ENCODE results near the gene AACS. TPM values are rescaled to one million over a fixed set of nuclear protein-coding genes. Genes with fewer than 3 reads are reported as not detected.

AACS gene
- total and polyA plus RNA-seq, 2 of the 8 experiments (the other 6 are each of a cell fraction or from before 2014, with no cell fraction given), result 51.9 to 52.4 TPM

DNA sequence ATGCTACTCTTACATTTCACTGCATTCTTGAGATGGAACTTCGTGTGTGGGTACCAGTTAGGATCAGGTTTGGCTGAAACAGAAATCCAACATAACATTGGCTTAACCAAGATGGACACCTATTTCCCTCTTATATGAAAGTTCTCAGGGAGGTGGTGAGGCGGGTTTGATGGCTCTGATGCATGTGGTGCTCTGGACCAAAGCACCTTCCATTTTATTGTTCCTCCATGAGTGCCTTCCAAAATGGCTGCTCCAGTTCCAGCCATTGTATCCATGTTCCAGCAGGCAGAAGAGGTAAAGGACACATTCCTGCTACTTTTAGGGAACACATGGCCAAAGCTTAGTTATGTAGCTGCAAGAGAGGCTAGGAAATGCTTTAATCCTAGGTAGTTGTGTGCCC, 42.2 kb upstream of the AACS start:
- no peak overlapping the region for H2BK15ac ChIP-seq (ENCODE audit: low read length)
- no peaks in the 10 kb centered on the region for H3K27me3 ChIP-seq (replicated peaks in 1 of 4; ENCODE audit: control insufficient read depth in 3 of 4, extremely low read depth in 1 of 4, insufficient read depth in 3 of 4, low read length in 3 of 4)
- H3K4me1 ChIP-seq (replicated peaks in 1 of 4; ENCODE audit: control insufficient read depth in 3 of 4, insufficient read depth in 4 of 4, low read length in 3 of 4), result no peaks in the 10 kb centered on the region
- no peak overlapping the region for H2AFZ ChIP-seq (ENCODE audit: low read length)
- H3K79me1 ChIP-seq (ENCODE audit: low read depth, low read length), result no peaks in the 10 kb centered on the region
- DNase-seq (ENCODE audit: low read depth in 1 of 2, low spot score in 2 of 2) (no peak), FAIRE-seq (no peak)
- no peak overlapping the region for H3K27ac ChIP-seq (ENCODE audit: low read depth, low read length)
- WGBS, 2 experiments (ENCODE audit: extremely low coverage in 1 of 2, insufficient coverage in 1 of 2, insufficient read length in 1 of 2, insufficient replicate concordance in 2 of 2, low coverage in 1 of 2, low lambda C conversion rate in 2 of 2, missing lambda C conversion rate in 1 of 2), result 88% methylated on average over 2 of the region's 2 CpGs; no CpG with 5 or more reads in 1 of the 2 experiments
- no peak overlapping the region for H4K5ac ChIP-seq (ENCODE audit: insufficient read length, low read depth, low read length)
- no peak overlapping the region for H3K23ac ChIP-seq (ENCODE audit: insufficient read length)
- no peak overlapping the region for H3K18ac ChIP-seq (ENCODE audit: extremely low read depth, low read length)
- no peak overlapping the region for H3K56ac ChIP-seq (replicated peaks; ENCODE audit: insufficient read length, low read depth, low read length)
- no peak overlapping the region for H2AK5ac ChIP-seq (ENCODE audit: low read depth, low read length)
- H3K9me3 ChIP-seq (ENCODE audit: insufficient read depth in 2 of 2, low read depth in 1 of 2, low read length in 1 of 2), result no peaks in the 10 kb centered on the region
- H4K8ac ChIP-seq (ENCODE audit: extremely low read depth, insufficient read depth, low read length), result no peak overlapping the region
- no peak overlapping the region for H4K91ac ChIP-seq (replicated peaks; ENCODE audit: insufficient read length, low read length)
- POLR2A ChIA-PET (ENCODE audit: partially characterized antibody), result interaction anchor here (0.7 kb wide), 1 partner anchor 15 kb away, joined by 4 read pairs; no protein-coding TSS in a partner anchor
- no peak overlapping the region for H3K4ac ChIP-seq (replicated peaks; ENCODE audit: insufficient read length, low read depth, low read length)
- peaks cover 0 to 17% (median 8%) of the 10 kb centered on the region in 4 experiments; a peak in 4 of 8 replicates for H3K36me3 ChIP-seq (ENCODE audit: control insufficient read depth in 2 of 4, insufficient read depth in 4 of 4, low read length in 3 of 4)
- no peaks in the 10 kb centered on the region for H3K79me2 ChIP-seq (ENCODE audit: control insufficient read depth in 1 of 2, insufficient read depth in 2 of 2, low read length in 2 of 2)
- H3K14ac ChIP-seq (ENCODE audit: insufficient read length), result no peak overlapping the region
- no peak overlapping the region for H2BK12ac ChIP-seq (ENCODE audit: low read depth, low read length)
- no peak overlapping the region for H2BK5ac ChIP-seq (ENCODE audit: low read depth, low read length)
- H4K20me1 ChIP-seq (replicated peaks in 1 of 2; ENCODE audit: control insufficient read depth in 1 of 2, insufficient read depth in 2 of 2, low read length in 2 of 2), result peaks cover 0 to 1% of the 10 kb centered on the region in 2 experiments
- H2BK120ac ChIP-seq (replicated peaks; ENCODE audit: low read depth, low read length), result no peak overlapping the region
- no peak for TF ChIP-seq TBP (IDR thresholded peaks at IDR 0.05; ENCODE audit: low read depth, low read length)
- no peak for TF ChIP-seq EGR1 (IDR thresholded peaks at IDR 0.05; ENCODE audit: borderline replicate concordance, low read depth, low read length)
- no peak overlapping the region for H2BK20ac ChIP-seq (ENCODE audit: low read length)
- no peak overlapping the region for H3K9ac ChIP-seq (replicated peaks in 1 of 4; ENCODE audit: extremely low read depth in 1 of 4, low read depth in 3 of 4, low read length in 3 of 4)
- H3K4me2 ChIP-seq (ENCODE audit: insufficient read depth in 1 of 2, low read depth in 2 of 2, low read length in 2 of 2), result no peak overlapping the region
- CTCF ChIA-PET (ENCODE audit: partially characterized antibody), result no interaction called here
- H3K23me2 ChIP-seq (ENCODE audit: low read depth, low read length), result no peaks in the 10 kb centered on the region
- no peak overlapping the region for H3K4me3 ChIP-seq (ENCODE audit: extremely low read depth in 1 of 4, insufficient read depth in 2 of 4, low read depth in 3 of 4, low read length in 4 of 4)

Measured in H1 (cell line).